OCI-LY3 (cell line): Measurements from ENCODE around the gene TMEFF2.

Source experiments
- H2AFZ ChIP-seq: fragments of 200-600, 300-600 bp; shearing (Covaris generic); 2 replicates; pipeline ENCODE4 v1.6.0; 2014; ENCODE audit warnings: antibody characterized with exemption, low read depth, low read length
- H3K27ac ChIP-seq: fragments of 200-600, 300-600 bp; sonication (generic); 2 replicates; pipeline ENCODE4 v1.5.1; 2014; ENCODE audit warnings: mild to moderate bottlenecking, low read length, moderate library complexity, mixed read lengths
- H3K27me3 ChIP-seq: fragments of 200-600, 300-600 bp; sonication (generic); 2 replicates; pipeline ENCODE4 v1.6.1; 2014; ENCODE audit warnings: low read depth, low read length, mixed read lengths
- H3K36me3 ChIP-seq: fragments of 200-600, 300-600 bp; sonication (generic); replicated peaks from 2 replicates; pipeline ENCODE3; 2014; ENCODE audit warnings: low read depth, low read length, mixed read lengths
- H3K4me1 ChIP-seq: fragments of 300-600, 200-600 bp; sonication (generic); 2 replicates; pipeline ENCODE4 v1.6.1; 2014; ENCODE audit warnings: low read length, mixed read lengths
- H3K4me2 ChIP-seq: fragments of 200-600, 300-600 bp; sonication (generic); 2 replicates; pipeline ENCODE4 v1.6.1; 2014; ENCODE audit warnings: low read length, mixed read lengths
- H3K4me3 ChIP-seq: fragments of 300-600, 200-600 bp; sonication (generic); 2 replicates; pipeline ENCODE4 v1.5.1; 2014; ENCODE audit warnings: antibody characterized with exemption, mild to moderate bottlenecking, low read length, moderate library complexity
- H3K79me2 ChIP-seq: fragments of 300-600, 200-600 bp; shearing (Covaris generic); 2 replicates; pipeline ENCODE4 v1.6.1; 2014; ENCODE audit warnings: mild to moderate bottlenecking, low read length, mixed read lengths
- H3K9ac ChIP-seq: fragments of 300-600, 200-600 bp; shearing (Covaris generic); 2 replicates; pipeline ENCODE4 v1.6.0; 2014; ENCODE audit warnings: mild to moderate bottlenecking, low read length, moderate library complexity
- H3K9me3 ChIP-seq: fragments of 200-600, 300-600 bp; shearing (Covaris generic); 2 replicates; pipeline ENCODE4 v1.6.1; 2014; ENCODE audit warnings: low read length, mixed read lengths; ENCODE audit not compliant: insufficient read depth
- H4K20me1 ChIP-seq: fragments of 200-600, 300-600 bp; sonication (generic); 2 replicates; pipeline ENCODE4 v1.6.1; 2016; ENCODE audit warnings: low read length, mixed read lengths; ENCODE audit not compliant: insufficient read depth
- CTCF ChIP-seq: fragments of 200-600, 300-600 bp; sonication (generic); IDR thresholded peaks from 2 replicates; pipeline ENCODE4 v1.5.1; 2014; ENCODE audit warnings: antibody characterized with exemption, low read length, low read depth
- EZH2phosphoT487 ChIP-seq: fragments of 200-600 bp; shearing (Covaris generic); IDR thresholded peaks from 2 replicates; pipeline ENCODE4 v1.6.1; 2018; ENCODE audit warnings: antibody characterized with exemption, mixed run types, low read depth

TMEFF2 gene

GRCh38 chr2:191931329-191931728, 263.4 kb downstream of the TMEFF2 start:
- Histone ChIP-seq H2AFZ (no peak overlapping the region), H3K4me1 (peaks cover 8% of the 10 kb centered on the region), H3K9me3 (no peaks in the 10 kb centered on the region), H3K4me2 (no peak overlapping the region), H3K9ac (no peak overlapping the region), H3K27me3 (peaks cover 5% of the 10 kb centered on the region; the same call in 1 of the 2 replicates), H3K79me2 (no peaks in the 10 kb centered on the region), H3K36me3 (no peaks in the 10 kb centered on the region), H3K27ac (no peak overlapping the region), H4K20me1 (no peaks in the 10 kb centered on the region), H3K4me3 (no peak overlapping the region)
- TF ChIP-seq CTCF (no peak), EZH2phosphoT487 (no peak)

DNA sequence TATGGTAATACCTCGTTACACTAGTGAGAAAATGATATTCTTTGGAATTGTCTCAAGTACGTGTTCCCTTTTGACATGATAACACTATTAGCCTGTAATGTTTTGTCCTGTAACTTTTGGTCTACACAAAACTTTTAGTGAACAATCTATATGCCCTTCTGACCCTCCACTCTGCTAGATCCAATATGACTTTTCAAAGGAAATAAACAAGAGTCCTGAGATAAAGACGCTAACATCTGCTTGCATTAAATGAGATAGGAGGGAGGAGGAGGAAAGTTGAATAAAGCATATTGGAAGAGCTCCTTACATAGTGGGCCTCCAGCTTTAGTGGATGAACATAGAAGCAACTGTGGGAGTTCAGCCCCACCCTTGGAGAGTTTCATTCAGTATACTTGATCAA, 264.5 kb downstream of the TMEFF2 start:
- no peak overlapping the region for H3K27ac ChIP-seq
- H3K27me3 ChIP-seq = peaks cover 5% of the 10 kb centered on the region; the same call in 1 of the 2 replicates
- H3K4me1 ChIP-seq = peaks cover 8% of the 10 kb centered on the region
- no peak overlapping the region for H3K4me3 ChIP-seq
- no peaks in the 10 kb centered on the region for H4K20me1 ChIP-seq
- no peak for TF ChIP-seq CTCF
- TF ChIP-seq EZH2phosphoT487 = no peak
- H3K4me2 ChIP-seq = no peak overlapping the region
- H3K79me2 ChIP-seq = no peaks in the 10 kb centered on the region
- H3K9ac ChIP-seq = no peak overlapping the region
- no peaks in the 10 kb centered on the region for H3K9me3 ChIP-seq
- H3K36me3 ChIP-seq = no peaks in the 10 kb centered on the region
- no peak overlapping the region for H2AFZ ChIP-seq

DNA sequence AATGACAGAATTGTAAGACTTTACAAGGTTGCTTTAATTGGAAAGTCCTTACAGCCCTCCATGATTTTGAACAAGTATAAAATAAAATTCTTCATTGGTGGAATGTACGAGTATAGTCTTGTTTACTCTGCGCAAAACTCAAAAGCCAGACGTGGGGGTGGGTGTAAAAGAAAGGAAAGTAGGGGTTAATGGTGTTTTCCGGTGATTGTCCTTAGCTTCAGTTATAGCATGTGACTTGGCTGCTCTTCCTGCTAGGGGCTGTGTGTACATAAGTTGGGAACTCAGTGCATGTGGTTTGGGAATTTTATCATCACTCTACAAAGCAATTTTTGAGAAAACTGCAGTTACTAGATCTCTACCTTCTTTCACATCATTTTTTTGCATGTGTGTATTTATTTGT, 265.4 kb downstream of the TMEFF2 start:
- Histone ChIP-seq H3K79me2 (no peaks in the 10 kb centered on the region), H3K4me3 (no peak overlapping the region), H3K27me3 (peaks cover 5% of the 10 kb centered on the region; the same call in 1 of the 2 replicates), H3K9me3 (no peaks in the 10 kb centered on the region), H3K36me3 (no peaks in the 10 kb centered on the region), H3K4me1 (peaks cover 8% of the 10 kb centered on the region), H4K20me1 (no peaks in the 10 kb centered on the region), H2AFZ (no peak overlapping the region), H3K4me2 (no peak overlapping the region), H3K27ac (no peak overlapping the region), H3K9ac (no peak overlapping the region)
- TF ChIP-seq CTCF (no peak), EZH2phosphoT487 (no peak)

- Histone ChIP-seq H3K36me3 (no peaks in the 10 kb centered on the region), H3K9ac (no peak overlapping the region), H3K27ac (no peak overlapping the region), H3K4me1 (peaks cover 6% of the 10 kb centered on the region), H3K4me3 (no peak overlapping the region), H2AFZ (no peak overlapping the region), H3K4me2 (no peak overlapping the region), H3K79me2 (no peaks in the 10 kb centered on the region), H3K9me3 (no peaks in the 10 kb centered on the region), H3K27me3 (peaks cover 5% of the 10 kb centered on the region; the same call in 1 of the 2 replicates), H4K20me1 (no peaks in the 10 kb centered on the region)
- TF ChIP-seq CTCF (no peak), EZH2phosphoT487 (no peak)
Observed at GRCh38 chr2:191927991-191928390, 266.7 kb downstream of the TMEFF2 start.
